GM19043 (cell line): Measurements from ENCODE around the gene TUBGCP2.

Experiments
- ATAC-seq: cut with Tn5 transposase; IDR thresholded peaks from one replicate; pipeline ENCODE4 v1.9.1; 2021; ENCODE audit warnings: low read depth; ENCODE audit not compliant: unreplicated experiment

TUBGCP2 gene

GRCh38 chr10:133251388-133252222, 57.1 kb downstream of the TUBGCP2 start:
- no peak for ATAC-seq

GRCh38 chr10:133249975-133250754, 58.5 kb downstream of the TUBGCP2 start:
- ATAC-seq, result no peak

GRCh38 chr10:133249094-133249780, 59.4 kb downstream of the TUBGCP2 start:
- no peak for ATAC-seq

GRCh38 chr10:133248334-133248715, 60.3 kb downstream of the TUBGCP2 start:
- no peak for ATAC-seq

- no peak for ATAC-seq
Observed at GRCh38 chr10:133247681-133248333, 60.9 kb downstream of the TUBGCP2 start.

GRCh38 chr10:133246236-133246626, 62.4 kb downstream of the TUBGCP2 start:
- no peak for ATAC-seq

- no peak for ATAC-seq
Observed at GRCh38 chr10:133245439-133246235, 63.0 kb downstream of the TUBGCP2 start.

GRCh38 chr10:133243593-133243992, 65.1 kb downstream of the TUBGCP2 start:
- ATAC-seq, result no peak

GRCh38 chr10:133242611-133243356, 65.9 kb downstream of the TUBGCP2 start:
- ATAC-seq, result no peak

GRCh38 chr10:133241501-133242205, 67.0 kb downstream of the TUBGCP2 start:
- ATAC-seq, result no peak

GRCh38 chr10:133239990-133240389, 68.7 kb downstream of the TUBGCP2 start:
- no peak for ATAC-seq

GRCh38 chr10:133238466-133238804, 70.2 kb downstream of the TUBGCP2 start:
- no peak for ATAC-seq

- ATAC-seq, result no peak
Observed at GRCh38 chr10:133237588-133238465, 70.8 kb downstream of the TUBGCP2 start, which contains the start of gene VENTX. TSS of gene VENTX (plus strand) at chr10:133237855. CDS start at chr10:133237915, 60 bp downstream.

GRCh38 chr10:133237241-133237587, 71.5 kb downstream of the TUBGCP2 start:
- ATAC-seq, result no peak

- no peak for ATAC-seq
Observed at GRCh38 chr10:133236401-133237240, 72.1 kb downstream of the TUBGCP2 start.

- ATAC-seq, result no peak
Observed at GRCh38 chr10:133235932-133236331, 72.7 kb downstream of the TUBGCP2 start.
